ENCODE results near the gene PVALEF.

- no peak for TF ChIP-seq EZH2 (IDR thresholded peaks at IDR 0.05; ENCODE audit: insufficient read depth, poor library complexity, severe bottlenecking)
- no peak for TF ChIP-seq EZH2phosphoT487 (IDR thresholded peaks at IDR 0.05; ENCODE audit: insufficient read depth, low read depth)
Observed at GRCh38 chr17:81159611-81160265, 5.6 kb upstream of the PVALEF start.

Measured in GM23248 (cell line).